ENCODE data around the gene CASP5. TPM values are rescaled to one million over a fixed set of nuclear protein-coding genes. Genes with fewer than 3 reads are reported as not detected.
"Not testable (repeated sequence)": the region's sequence is repeated elsewhere in the genome, so short reads cannot be mapped to it uniquely, and the experiment has no call there.

CASP5 gene
- total RNA-seq, 1 experiment from 2014 or later = not detected

DNA sequence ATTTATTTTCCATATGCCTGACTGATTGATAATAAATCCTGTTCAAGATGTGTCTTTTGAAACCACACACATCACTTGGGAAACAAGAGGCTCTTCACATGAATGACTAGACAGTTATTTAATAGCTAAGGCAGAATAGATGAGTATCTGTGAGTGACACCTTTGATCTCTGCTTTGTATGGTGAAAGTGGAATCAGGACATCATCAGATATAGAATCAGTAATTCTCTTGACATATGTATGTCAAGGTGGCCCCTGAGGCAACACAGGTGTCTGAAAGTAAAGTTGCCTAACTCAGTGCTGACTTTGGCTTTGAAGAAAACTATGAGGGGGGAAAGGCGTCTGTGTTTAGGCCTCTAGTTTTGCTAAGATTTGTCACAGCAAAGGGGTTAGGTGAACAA lies 43.1 kb downstream of the CASP5 start (continued):
- TF ChIP-seq, protein P1, sequence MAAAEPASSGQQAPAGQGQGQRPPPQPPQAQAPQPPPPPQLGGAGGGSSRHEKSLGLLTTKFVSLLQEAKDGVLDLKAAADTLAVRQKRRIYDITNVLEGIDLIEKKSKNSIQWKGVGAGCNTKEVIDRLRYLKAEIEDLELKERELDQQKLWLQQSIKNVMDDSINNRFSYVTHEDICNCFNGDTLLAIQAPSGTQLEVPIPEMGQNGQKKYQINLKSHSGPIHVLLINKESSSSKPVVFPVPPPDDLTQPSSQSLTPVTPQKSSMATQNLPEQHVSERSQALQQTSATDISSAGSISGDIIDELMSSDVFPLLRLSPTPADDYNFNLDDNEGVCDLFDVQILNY (CRISPR knock-in tag; IDR thresholded peaks at IDR 0.05) = no peak

GRCh38 chr11:104973616-104974015 lies 49.4 kb downstream of the CASP5 start:
- peaks cover 55% of the 10 kb centered on the region for H3K36me3 Mint-ChIP-seq
- CTCF ChIA-PET = no interaction called here
- DNase-seq (ENCODE audit: low spot score) = no peak
- H3K27me3 Mint-ChIP-seq (ENCODE audit: low read depth) = no peaks in the 10 kb centered on the region
- H3K4me3 Mint-ChIP-seq = no peak overlapping the region
- ATAC-seq = no peak
- peaks cover 10% of the 10 kb centered on the region for H3K4me1 Mint-ChIP-seq
- no peak overlapping the region for H3K27ac Mint-ChIP-seq
- POLR2A ChIA-PET = no interaction called here
- peaks cover 66% of the 10 kb centered on the region for H3K9me3 Mint-ChIP-seq
- TF ChIP-seq, protein P2, sequence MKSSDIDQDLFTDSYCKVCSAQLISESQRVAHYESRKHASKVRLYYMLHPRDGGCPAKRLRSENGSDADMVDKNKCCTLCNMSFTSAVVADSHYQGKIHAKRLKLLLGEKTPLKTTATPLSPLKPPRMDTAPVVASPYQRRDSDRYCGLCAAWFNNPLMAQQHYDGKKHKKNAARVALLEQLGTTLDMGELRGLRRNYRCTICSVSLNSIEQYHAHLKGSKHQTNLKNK (CRISPR knock-in tag; IDR thresholded peaks at IDR 0.05) = no peak
- TF ChIP-seq TEAD4 (CRISPR knock-in tag; IDR thresholded peaks at IDR 0.05) (no peak), MYBL2 (CRISPR knock-in tag; IDR thresholded peaks at IDR 0.05) (no peak), ZNF416 (CRISPR knock-in tag; IDR thresholded peaks at IDR 0.05) (no peak), ERG (CRISPR knock-in tag; IDR thresholded peaks at IDR 0.05) (no peak), ZNF317 (CRISPR knock-in tag; IDR thresholded peaks at IDR 0.05; ENCODE audit: borderline replicate concordance, low read depth) (no peak), MAX (CRISPR knock-in tag; IDR thresholded peaks at IDR 0.05) (no peak), KAT7 (CRISPR knock-in tag; IDR thresholded peaks at IDR 0.05; ENCODE audit: borderline replicate concordance) (no peak), JUN (CRISPR knock-in tag; IDR thresholded peaks at IDR 0.05) (no peak), TP53 (CRISPR knock-in tag; IDR thresholded peaks at IDR 0.05) (no peak), NR1H2 (CRISPR knock-in tag; IDR thresholded peaks at IDR 0.05) (no peak)
- TF ChIP-seq, protein P3, sequence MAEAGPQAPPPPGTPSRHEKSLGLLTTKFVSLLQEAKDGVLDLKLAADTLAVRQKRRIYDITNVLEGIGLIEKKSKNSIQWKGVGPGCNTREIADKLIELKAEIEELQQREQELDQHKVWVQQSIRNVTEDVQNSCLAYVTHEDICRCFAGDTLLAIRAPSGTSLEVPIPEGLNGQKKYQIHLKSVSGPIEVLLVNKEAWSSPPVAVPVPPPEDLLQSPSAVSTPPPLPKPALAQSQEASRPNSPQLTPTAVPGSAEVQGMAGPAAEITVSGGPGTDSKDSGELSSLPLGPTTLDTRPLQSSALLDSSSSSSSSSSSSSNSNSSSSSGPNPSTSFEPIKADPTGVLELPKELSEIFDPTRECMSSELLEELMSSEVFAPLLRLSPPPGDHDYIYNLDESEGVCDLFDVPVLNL (CRISPR knock-in tag; IDR thresholded peaks at IDR 0.05; ENCODE audit: borderline replicate concordance, low read depth) = no peak
- TF ChIP-seq, protein P4, sequence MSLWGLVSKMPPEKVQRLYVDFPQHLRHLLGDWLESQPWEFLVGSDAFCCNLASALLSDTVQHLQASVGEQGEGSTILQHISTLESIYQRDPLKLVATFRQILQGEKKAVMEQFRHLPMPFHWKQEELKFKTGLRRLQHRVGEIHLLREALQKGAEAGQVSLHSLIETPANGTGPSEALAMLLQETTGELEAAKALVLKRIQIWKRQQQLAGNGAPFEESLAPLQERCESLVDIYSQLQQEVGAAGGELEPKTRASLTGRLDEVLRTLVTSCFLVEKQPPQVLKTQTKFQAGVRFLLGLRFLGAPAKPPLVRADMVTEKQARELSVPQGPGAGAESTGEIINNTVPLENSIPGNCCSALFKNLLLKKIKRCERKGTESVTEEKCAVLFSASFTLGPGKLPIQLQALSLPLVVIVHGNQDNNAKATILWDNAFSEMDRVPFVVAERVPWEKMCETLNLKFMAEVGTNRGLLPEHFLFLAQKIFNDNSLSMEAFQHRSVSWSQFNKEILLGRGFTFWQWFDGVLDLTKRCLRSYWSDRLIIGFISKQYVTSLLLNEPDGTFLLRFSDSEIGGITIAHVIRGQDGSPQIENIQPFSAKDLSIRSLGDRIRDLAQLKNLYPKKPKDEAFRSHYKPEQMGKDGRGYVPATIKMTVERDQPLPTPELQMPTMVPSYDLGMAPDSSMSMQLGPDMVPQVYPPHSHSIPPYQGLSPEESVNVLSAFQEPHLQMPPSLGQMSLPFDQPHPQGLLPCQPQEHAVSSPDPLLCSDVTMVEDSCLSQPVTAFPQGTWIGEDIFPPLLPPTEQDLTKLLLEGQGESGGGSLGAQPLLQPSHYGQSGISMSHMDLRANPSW (CRISPR knock-in tag; conservative IDR thresholded peaks at IDR 0.05; ENCODE audit: low read depth) = no peak
- TF ChIP-seq, protein P5, sequence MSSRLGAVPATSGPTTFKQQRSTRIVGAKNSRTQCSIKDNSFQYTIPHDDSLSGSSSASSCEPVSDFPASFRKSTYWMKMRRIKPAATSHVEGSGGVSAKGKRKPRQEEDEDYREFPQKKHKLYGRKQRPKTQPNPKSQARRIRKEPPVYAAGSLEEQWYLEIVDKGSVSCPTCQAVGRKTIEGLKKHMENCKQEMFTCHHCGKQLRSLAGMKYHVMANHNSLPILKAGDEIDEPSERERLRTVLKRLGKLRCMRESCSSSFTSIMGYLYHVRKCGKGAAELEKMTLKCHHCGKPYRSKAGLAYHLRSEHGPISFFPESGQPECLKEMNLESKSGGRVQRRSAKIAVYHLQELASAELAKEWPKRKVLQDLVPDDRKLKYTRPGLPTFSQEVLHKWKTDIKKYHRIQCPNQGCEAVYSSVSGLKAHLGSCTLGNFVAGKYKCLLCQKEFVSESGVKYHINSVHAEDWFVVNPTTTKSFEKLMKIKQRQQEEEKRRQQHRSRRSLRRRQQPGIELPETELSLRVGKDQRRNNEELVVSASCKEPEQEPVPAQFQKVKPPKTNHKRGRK (CRISPR knock-in tag; IDR thresholded peaks at IDR 0.05; ENCODE audit: borderline replicate concordance) = no peak
- TF ChIP-seq, protein P1 (CRISPR knock-in tag; IDR thresholded peaks at IDR 0.05) = no peak

GRCh38 chr11:104972924-104973323 lies 50.0 kb downstream of the CASP5 start:
- peaks cover 55% of the 10 kb centered on the region for H3K36me3 Mint-ChIP-seq
- CTCF ChIA-PET = not testable (repeated sequence)

More at GRCh38 chr11:104972924-104973323, 50.0 kb downstream of the CASP5 start:
- Mint-ChIP-seq H3K4me1 (peaks cover 16% of the 10 kb centered on the region), H3K9me3 (peaks cover 66% of the 10 kb centered on the region)
- DNase-seq (ENCODE audit: low spot score); POLR2A ChIA-PET; H3K27ac Mint-ChIP-seq; H3K4me3 Mint-ChIP-seq; ATAC-seq; H3K27me3 Mint-ChIP-seq (ENCODE audit: low read depth): not testable (repeated sequence)

All from WTC11 (cell line).